Heart left ventricle (tissue), 16 donors: ENCODE results near the gene ATXN7. TPM values are rescaled to one million over a fixed set of nuclear protein-coding genes. Genes with fewer than 3 reads are reported as not detected.

Source experiments
- ATAC-seq, 4 donors: fragments of 200-7000 bp; cut with Tn5 transposase; one replicate each; pipeline ENCODE4 v1.9.1; 2020 to 2022; ENCODE audit warnings: moderate library complexity in 4 of 4, mild to moderate bottlenecking in 3 of 4, moderate number of reproducible peaks in 1 of 4
- DNase-seq, 5 donors: peaks; one replicate each; pipeline ENCODE4 v3.0.0-alpha.2; 2020
- H3K27ac ChIP-seq, 12 donors: fragments of 200-600 bp; sonication (generic) in 4 of 12; one replicate each; pipeline versions ENCODE4 v1.5.0 to v1.8.0; 2016 to 2022; ENCODE audit warnings: mild to moderate bottlenecking in 2 of 12
- H3K27me3 ChIP-seq, 9 donors: fragments of 200-600 bp; sonication (generic) in 2 of 9; one replicate each; pipeline versions ENCODE4 v1.5.1 to v1.8.0; 2016 to 2022; ENCODE audit warnings: mild to moderate bottlenecking in 3 of 9
- H3K36me3 ChIP-seq, 9 donors: fragments of 200-600 bp; sonication (generic) in 2 of 9; one replicate each; pipeline versions ENCODE4 v1.5.0 to v1.8.0; 2018 to 2022; ENCODE audit warnings: mild to moderate bottlenecking in 2 of 9
- H3K4me1 ChIP-seq, 12 donors: fragments of 200-600 bp; sonication (generic) in 4 of 12; one replicate each; pipeline versions ENCODE4 v1.5.0 to v1.8.0; 2016 to 2022; ENCODE audit warnings: mild to moderate bottlenecking in 3 of 12
- H3K4me3 ChIP-seq, 12 donors: fragments of 200-600 bp; sonication (generic) in 4 of 12; one replicate each; pipeline versions ENCODE4 v1.5.0 to v1.8.0; 2017 to 2022; ENCODE audit warnings: mild to moderate bottlenecking in 9 of 12, moderate library complexity in 4 of 12
- H3K9me3 ChIP-seq, 12 donors: fragments of 200-600 bp; sonication (generic) in 4 of 12; one replicate each; pipeline versions ENCODE4 v1.5.0 to v1.8.0; 2016 to 2022; ENCODE audit warnings: mild to moderate bottlenecking in 1 of 12
- POLR2A ChIP-seq, 2 donors: fragments of 450-650 bp; IDR thresholded peaks; one replicate each; pipeline ENCODE4 v1.6.1; 2017; ENCODE audit warnings: antibody characterized with exemption in 2 of 2, mild to moderate bottlenecking in 2 of 2, moderate library complexity in 2 of 2
- WGBS, 4 donors: extraction: QIAGEN DNeasy Blood & Tissue Kit in 2 of 4; methylation state at CpG; one replicate each; pipeline versions ENCODE4 v1.1.5 to v1.1.7; 2013 to 2018; 5-methylcytosine and 5-hydroxymethylcytosine counted together
- intact Hi-C, 10 donors: fragments of 100-400 bp; cut with DNase I; formaldehyde crosslinking; loops; one replicate each; pipeline versions ENCODE4 v1.11.1 to v1.14.2; 2022
- polyA plus RNA-seq, 2 donors: library from polyadenylated mRNA; stranded (reverse); fragments of 200-250 nt; gene quantifications; one replicate each; pipeline ENCODE4 v1.2.3, GENCODE V29; 2013
- total RNA-seq, 9 donors: library from RNA; depleted of rRNA in 2 of 9; stranded (reverse); fragments of >200 nt in 2 of 9; fragmentation: NEBNext Ultra II Directional in 3 of 9; extraction: Animal tissue kit (Norgen Biotek cat#: 25700) in 3 of 9; gene quantifications; one replicate each; pipeline versions ENCODE4 v1.1.0 to v1.2.4, GENCODE V29; 2016 to 2023
- TF ChIP-seq, protein P1 (sequence below), 12 donors: fragments of 200-600 bp; sonication (generic) in 4 of 12; IDR thresholded peaks; one replicate each; pipeline versions ENCODE4 v1.5.0 to v1.8.0; 2018 to 2022; ENCODE audit warnings: antibody characterized with exemption in 12 of 12, mild to moderate bottlenecking in 5 of 12
- donor health status: ischemic (EF 13 %, LVEDD 7.1; RV severe dilation, severe dysfunction).
- donor health status: healthy with polysubstance abuse.
- donor health status: DM: no; HTN: yes; CAD: no.
- donor health status: DM: no; HTN: no; CAD: no.
- donor health status: ischemic (EF 25% LVEDD 6.9; RV normal size, moderate dysfunction).
- donor health status: ischemic (EF 25% LVEDD 5.7; RV mildly dilated, moderate dysfunction).
- donor health status: healthy.
- donor health status: DM: yes; HTN: yes; CAD: no.
- donor health status: ischemic (EF 35%, LVEDD 5.7; RV mildly dilated, moderate dysfunction).
- donor health status: nonischemic (EF 11% LVEDD 7.7; RV severe dilation, severe dysfunction).
- donor health status: DM: yes; HTN: yes; CAD: no.
- donor health status: PGD.
- donor health status: ischemic (EF 29% LVEDD 5.4; RV normal size, mild dysfunction).
- donor health status: nonischemic (EF 23%, LVEDD 6.1; RV moderate dilation, normal function).

The ATXN7 gene
- total and polyA plus RNA-seq, 11 donors: 4.5 to 31.4 (median 16.7) TPM

- no peaks in the 10 kb centered on the region for H3K36me3 ChIP-seq
- H3K4me1 ChIP-seq: peaks cover 0 to 46% (median 23%) of the 10 kb centered on the region in 12 donors
- no peak for DNase-seq
- no peaks in the 10 kb centered on the region for H3K9me3 ChIP-seq
- TF ChIP-seq, protein P1, sequence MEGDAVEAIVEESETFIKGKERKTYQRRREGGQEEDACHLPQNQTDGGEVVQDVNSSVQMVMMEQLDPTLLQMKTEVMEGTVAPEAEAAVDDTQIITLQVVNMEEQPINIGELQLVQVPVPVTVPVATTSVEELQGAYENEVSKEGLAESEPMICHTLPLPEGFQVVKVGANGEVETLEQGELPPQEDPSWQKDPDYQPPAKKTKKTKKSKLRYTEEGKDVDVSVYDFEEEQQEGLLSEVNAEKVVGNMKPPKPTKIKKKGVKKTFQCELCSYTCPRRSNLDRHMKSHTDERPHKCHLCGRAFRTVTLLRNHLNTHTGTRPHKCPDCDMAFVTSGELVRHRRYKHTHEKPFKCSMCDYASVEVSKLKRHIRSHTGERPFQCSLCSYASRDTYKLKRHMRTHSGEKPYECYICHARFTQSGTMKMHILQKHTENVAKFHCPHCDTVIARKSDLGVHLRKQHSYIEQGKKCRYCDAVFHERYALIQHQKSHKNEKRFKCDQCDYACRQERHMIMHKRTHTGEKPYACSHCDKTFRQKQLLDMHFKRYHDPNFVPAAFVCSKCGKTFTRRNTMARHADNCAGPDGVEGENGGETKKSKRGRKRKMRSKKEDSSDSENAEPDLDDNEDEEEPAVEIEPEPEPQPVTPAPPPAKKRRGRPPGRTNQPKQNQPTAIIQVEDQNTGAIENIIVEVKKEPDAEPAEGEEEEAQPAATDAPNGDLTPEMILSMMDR (IDR thresholded peaks at IDR 0.05): no peak
- no peak for TF ChIP-seq POLR2A (IDR thresholded peaks at IDR 0.05)
- no peak for ATAC-seq
- H3K27me3 ChIP-seq: no peaks in the 10 kb centered on the region
- 69 to 86% (median 80%) methylated on average over 2 of the region's 2 CpGs for WGBS, 4 donors
- no peak overlapping the region for H3K4me3 ChIP-seq
- H3K27ac ChIP-seq: no peak overlapping the region
- intact Hi-C loops: no loop called here
Measured at GRCh38 chr3:63875510-63875909, 11.8 kb downstream of the ATXN7 start.

GRCh38 chr3:63876260-63876659 lies 12.6 kb downstream of the ATXN7 start:
- intact Hi-C loops: no loop called here
- TF ChIP-seq, protein P1 (IDR thresholded peaks at IDR 0.05): no peak
- no peak for TF ChIP-seq POLR2A (IDR thresholded peaks at IDR 0.05)

DNA sequence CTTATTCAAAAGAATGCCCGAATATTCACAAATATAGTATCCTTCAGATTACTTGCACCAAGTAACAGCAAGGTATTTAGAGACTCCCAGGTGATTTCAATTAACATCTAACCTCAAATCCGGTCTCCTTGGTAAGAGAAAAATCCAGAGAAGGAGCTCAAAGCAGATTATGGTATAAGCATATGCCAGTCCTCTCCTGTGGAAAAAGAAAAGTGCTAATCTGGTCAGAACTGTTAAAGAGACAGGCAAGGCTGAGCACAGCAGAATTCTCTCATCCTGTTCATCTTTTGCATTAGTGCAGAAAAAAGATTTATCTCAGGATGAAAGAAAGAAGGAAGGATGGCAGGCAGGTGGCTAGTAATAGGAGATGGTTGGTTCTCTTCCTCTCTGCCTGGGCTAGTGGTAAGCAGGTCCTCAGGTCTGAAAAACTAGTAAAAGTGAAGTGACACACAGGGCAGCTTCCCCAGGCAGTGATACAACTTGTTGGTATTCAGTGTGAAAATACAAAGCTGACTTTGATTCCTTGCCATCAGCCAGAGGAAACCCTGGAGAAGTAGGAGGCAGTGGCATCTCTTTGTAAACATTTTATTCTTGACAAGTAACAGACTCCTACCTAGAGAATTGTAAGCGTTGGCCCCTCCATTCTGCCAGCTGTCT lies 14.2 kb downstream of the ATXN7 start:
- DNase-seq (no peak), ATAC-seq (peak in 1 of 4 donors; percentile 28)
- intact Hi-C loops: no loop called here
- Histone ChIP-seq H3K9me3 (no peaks in the 10 kb centered on the region), H3K4me1 (peaks cover 0 to 39% (median 18%) of the 10 kb centered on the region in 12 donors), H3K4me3 (no peak overlapping the region), H3K27me3 (no peaks in the 10 kb centered on the region), H3K27ac (peak overlapping the region in 1 of 12 donors; percentile 14), H3K36me3 (no peaks in the 10 kb centered on the region)
- WGBS, 4 donors: 67 to 83% (median 76%) methylated on average over 3 of the region's 3 CpGs
- no peak for TF ChIP-seq POLR2A (IDR thresholded peaks at IDR 0.05)
- TF ChIP-seq, protein P1 (IDR thresholded peaks at IDR 0.05): no peak

More at GRCh38 chr3:63876260-63876659, 12.6 kb downstream of the ATXN7 start:
- DNase-seq: no peak
- no peak overlapping the region for H3K4me3 ChIP-seq
- H3K9me3 ChIP-seq: no peaks in the 10 kb centered on the region
- WGBS, 4 donors: 65 to 78% (median 70%) methylated on average over 3 of the region's 3 CpGs
- no peaks in the 10 kb centered on the region for H3K36me3 ChIP-seq
- no peaks in the 10 kb centered on the region for H3K27me3 ChIP-seq
- ATAC-seq: no peak
- H3K27ac ChIP-seq: no peak overlapping the region
- peaks cover 0 to 46% (median 21%) of the 10 kb centered on the region in 12 donors for H3K4me1 ChIP-seq

DNA sequence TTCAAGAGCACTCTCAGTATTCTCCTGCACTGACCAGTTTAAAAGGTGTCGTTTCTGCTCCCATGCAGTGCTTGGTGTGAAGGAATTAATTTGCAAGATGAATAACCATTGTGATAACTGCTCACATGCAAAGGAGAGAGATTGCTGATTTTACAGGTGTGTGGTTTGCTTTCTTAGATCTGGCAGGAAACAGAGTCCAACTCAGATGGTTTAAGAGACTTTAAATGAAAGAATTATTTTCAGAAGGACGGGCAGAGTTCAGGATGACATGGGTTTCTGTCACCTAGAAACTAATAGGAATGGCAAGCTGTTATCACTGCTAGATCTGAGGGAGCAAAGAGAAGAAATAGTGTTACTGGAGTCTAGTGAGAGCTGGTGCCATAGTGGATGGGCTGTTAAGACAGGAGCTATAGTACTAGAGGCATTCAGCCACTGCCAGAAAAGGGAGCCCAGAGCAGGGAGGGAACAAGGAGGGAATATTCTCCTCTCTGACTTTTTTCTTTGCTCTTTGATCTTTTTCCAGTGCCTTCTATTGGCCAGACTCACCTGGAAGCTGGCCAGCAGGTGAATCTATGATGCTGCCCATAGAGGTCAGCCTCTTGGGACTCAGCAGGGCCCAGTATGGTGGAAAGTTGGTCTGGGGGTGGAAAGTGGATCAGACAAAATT lies 14.9 kb downstream of the ATXN7 start:
- Histone ChIP-seq H3K9me3 (no peaks in the 10 kb centered on the region), H3K36me3 (no peaks in the 10 kb centered on the region), H3K4me3 (no peak overlapping the region), H3K4me1 (peaks cover 0 to 39% (median 18%) of the 10 kb centered on the region in 12 donors), H3K27me3 (no peaks in the 10 kb centered on the region), H3K27ac (no peak overlapping the region)
- ATAC-seq (peak in 1 of 4 donors; percentile 26), DNase-seq (no peak)
- TF ChIP-seq POLR2A (IDR thresholded peaks at IDR 0.05): no peak
- TF ChIP-seq, protein P1 (IDR thresholded peaks at IDR 0.05): no peak
- intact Hi-C loops: no loop called here
- WGBS, 4 donors: 62 to 87% (median 81%) methylated on average over 2 of the region's 2 CpGs
